Measurements from ENCODE around the gene N4BP2L2.

The N4BP2L2 gene

DNA sequence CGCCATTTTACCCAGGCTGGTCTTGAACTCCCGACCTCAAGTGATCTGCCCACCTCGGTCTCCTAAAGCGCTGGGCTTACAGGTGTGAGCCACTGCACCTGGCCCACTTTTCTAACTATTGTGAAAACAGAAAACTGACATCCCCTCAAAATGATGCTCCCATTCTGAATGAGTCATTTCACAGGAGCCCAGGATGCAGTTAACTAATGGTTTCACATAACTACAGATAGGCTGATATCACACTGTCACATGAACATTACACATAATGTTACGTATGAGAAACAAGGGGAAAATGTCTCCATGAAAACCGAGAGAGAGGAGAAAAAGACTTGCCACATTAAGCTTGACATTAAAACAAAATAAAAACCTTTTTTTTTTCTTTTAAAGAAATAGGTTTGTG lies 37.5 kb downstream of the N4BP2L2 start:
- TF ChIP-seq ZNF274 (IDR thresholded peaks at IDR 0.05; ENCODE audit: low read depth, low read length): no peak
- H3K4me3 ChIP-seq (ENCODE audit: low read length): no peak overlapping the region

DNA sequence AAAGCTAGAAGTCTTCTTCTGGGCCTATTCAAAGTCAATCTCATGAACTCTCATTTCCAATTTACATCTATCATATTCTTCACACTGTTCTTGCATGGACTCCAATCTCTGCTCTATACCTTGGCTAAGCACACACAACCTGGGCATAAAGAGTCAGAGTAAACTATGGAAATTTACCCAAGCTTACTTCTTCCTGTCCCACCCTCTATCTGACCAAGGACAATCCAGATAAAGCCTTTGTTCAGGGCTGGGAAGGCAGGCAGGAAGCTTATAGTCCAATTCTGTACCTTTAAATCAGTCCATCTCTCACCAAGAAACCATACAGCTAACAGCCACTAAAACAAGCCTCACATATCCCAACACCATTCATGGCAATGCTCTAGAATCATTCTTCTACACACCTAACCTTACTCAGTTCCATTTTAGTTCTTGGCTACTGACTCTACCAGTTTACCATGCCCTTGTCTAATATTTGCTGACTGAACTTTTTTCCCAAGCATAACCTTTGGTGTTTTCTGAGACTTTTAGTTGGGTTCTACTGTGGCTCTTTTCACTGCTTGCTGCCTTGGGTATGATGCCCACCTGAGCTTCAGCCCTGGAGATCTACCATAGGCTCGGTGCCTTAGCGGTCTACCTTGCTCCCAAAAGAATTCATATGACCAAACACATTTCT lies 38.9 kb downstream of the N4BP2L2 start:
- no peak for TF ChIP-seq ZNF274 (IDR thresholded peaks at IDR 0.05; ENCODE audit: low read depth, low read length)

GRCh38 chr13:32497589-32497988 lies 41.0 kb downstream of the N4BP2L2 start:
- no peak for TF ChIP-seq ZNF274 (IDR thresholded peaks at IDR 0.05; ENCODE audit: low read depth, low read length)
- no peak overlapping the region for H3K4me3 ChIP-seq (ENCODE audit: low read length)

More for the DNA sequence above, 38.9 kb downstream of the N4BP2L2 start:
- H3K4me3 ChIP-seq (ENCODE audit: low read length): no peak overlapping the region

GRCh38 chr13:32496599-32497160 lies 41.9 kb downstream of the N4BP2L2 start:
- TF ChIP-seq ZNF274 (IDR thresholded peaks at IDR 0.05; ENCODE audit: low read depth, low read length): no peak
- no peak overlapping the region for H3K4me3 ChIP-seq (ENCODE audit: low read length)

GRCh38 chr13:32495841-32496240 lies 42.8 kb downstream of the N4BP2L2 start:
- TF ChIP-seq ZNF274 (IDR thresholded peaks at IDR 0.05; ENCODE audit: low read depth, low read length): no peak
- H3K4me3 ChIP-seq (ENCODE audit: low read length): no peak overlapping the region

DNA sequence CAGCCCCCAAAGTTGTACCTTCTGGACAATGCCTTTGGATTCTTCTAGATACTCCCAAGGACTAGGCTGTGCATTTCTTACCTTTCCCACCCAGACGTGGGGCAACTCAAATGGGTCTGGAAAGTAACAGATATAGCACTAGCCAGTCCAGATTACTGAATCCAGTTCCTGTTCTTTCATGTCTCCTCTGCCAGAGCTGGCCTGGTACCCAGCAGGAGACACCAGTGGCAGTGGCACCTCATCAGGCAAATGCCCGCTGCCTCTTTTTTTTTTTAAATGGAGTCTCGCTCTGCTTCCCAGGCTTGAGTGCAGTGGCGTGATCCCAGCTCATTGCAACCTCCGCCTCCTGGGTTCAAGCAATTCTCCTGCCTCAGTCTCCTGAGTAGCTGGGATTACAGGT lies 43.2 kb downstream of the N4BP2L2 start:
- H3K4me3 ChIP-seq (ENCODE audit: low read length): no peak overlapping the region
- TF ChIP-seq ZNF274 (IDR thresholded peaks at IDR 0.05; ENCODE audit: low read depth, low read length): no peak

GRCh38 chr13:32491028-32491427 lies 47.6 kb downstream of the N4BP2L2 start:
- TF ChIP-seq ZNF274 (IDR thresholded peaks at IDR 0.05; ENCODE audit: low read depth, low read length): no peak
- no peak overlapping the region for H3K4me3 ChIP-seq (ENCODE audit: low read length)

GRCh38 chr13:32476892-32477291 lies 61.7 kb downstream of the N4BP2L2 start:
- TF ChIP-seq ZNF274 (IDR thresholded peaks at IDR 0.05; ENCODE audit: low read depth, low read length): no peak
- no peak overlapping the region for H3K4me3 ChIP-seq (ENCODE audit: low read length)

DNA sequence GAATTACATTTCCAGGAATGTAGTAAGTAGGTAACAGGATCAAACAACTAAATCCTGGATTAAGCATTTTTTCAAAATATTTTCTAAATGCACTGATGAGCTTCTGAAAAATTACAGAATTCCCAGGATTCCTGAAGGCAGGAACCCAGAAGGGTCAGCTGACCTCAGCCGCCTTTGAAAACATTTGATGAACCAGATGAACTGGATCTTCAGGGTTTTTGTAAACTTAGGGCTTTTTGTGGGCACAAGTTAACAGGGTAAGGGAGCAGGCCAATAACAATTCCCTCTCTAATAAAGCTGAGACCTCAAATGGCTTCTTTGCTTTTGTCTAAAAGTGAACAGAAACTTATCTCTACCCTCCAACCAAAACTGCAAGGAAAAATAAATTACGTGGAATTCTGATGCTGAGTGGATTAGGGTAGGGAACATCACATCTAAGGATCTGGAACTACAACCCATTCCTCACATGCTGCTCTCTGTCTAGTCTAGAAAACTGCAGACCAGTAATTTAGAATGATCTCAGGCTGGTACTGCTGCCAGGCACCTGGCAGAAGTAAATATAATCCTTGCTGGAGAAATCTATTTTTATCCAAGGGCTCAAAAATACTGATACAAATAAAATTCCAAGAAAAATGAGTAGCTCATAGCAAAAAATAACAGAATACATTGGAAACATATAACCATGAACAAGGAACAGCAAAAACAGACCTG lies 62.4 kb downstream of the N4BP2L2 start:
- H3K4me3 ChIP-seq (ENCODE audit: low read length): no peak overlapping the region
- no peak for TF ChIP-seq ZNF274 (IDR thresholded peaks at IDR 0.05; ENCODE audit: low read depth, low read length)

- no peak overlapping the region for H3K4me3 ChIP-seq (ENCODE audit: low read length)
- TF ChIP-seq ZNF274 (IDR thresholded peaks at IDR 0.05; ENCODE audit: low read depth, low read length): no peak
These were observed 63.4 kb downstream of the N4BP2L2 start for GRCh38 chr13:32474999-32475792.

DNA sequence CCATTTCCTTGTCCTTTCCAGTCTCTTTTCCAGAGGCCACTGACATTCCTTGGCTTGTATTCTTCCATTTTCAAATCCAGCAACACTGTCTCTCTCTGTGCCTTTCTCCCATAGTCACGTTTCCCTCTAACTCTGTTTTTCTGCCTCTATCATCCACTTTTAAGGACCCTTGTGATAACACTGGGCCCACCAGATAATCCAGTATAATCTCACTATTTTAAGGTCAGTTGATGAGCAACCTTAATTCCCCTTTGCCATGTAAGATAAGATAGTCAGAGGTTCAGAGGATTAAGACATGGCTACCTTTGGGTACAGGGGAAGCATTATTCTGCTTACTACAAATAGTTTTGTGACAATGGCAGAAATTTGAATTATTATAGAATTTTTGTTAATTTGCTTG lies 64.9 kb downstream of the N4BP2L2 start:
- TF ChIP-seq ZNF274 (IDR thresholded peaks at IDR 0.05; ENCODE audit: low read depth, low read length): no peak
- no peak overlapping the region for H3K4me3 ChIP-seq (ENCODE audit: low read length)

- no peak for TF ChIP-seq ZNF274 (IDR thresholded peaks at IDR 0.05; ENCODE audit: low read depth, low read length)
- no peak overlapping the region; the same call in 1 of the 2 replicates for H3K4me3 ChIP-seq (ENCODE audit: low read length)
These were observed 66.4 kb downstream of the N4BP2L2 start for GRCh38 chr13:32472194-32472621.

DNA sequence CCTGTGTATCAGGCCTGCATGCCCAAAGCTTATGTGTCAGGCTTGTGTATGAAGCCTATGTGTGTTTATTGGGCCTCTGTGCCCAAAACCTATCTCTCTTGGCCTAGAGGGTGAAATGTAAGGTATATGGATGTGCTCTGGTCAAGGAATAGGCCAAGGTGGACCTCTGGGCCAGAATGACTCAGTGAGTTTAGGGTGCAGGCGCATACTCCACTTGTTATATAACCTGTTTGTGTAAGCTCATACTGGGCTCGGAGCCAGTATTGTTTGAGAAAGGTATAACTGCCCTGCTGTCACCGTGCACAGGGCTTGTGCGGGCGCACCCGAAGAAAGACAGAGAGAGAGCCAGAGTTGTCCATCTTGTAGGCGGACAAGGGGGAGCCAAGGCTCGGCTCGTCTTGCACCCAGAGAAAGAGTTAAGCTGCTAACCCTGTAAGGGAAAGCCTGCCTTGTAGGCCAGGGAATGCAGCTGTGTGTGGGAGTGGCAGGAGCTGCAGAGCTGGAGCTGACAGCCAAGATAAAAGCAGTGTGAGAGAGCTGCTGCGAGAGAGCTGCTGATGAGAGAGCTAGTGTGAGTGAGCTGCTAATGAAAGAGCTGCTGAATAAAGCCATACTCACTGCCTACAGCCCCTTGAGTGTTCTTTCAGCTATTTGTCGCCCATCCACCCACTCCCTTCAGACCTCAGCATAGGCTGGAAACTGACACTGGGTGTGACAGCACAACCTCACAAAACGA lies 67.2 kb downstream of the N4BP2L2 start:
- no peak overlapping the region for H3K4me3 ChIP-seq (ENCODE audit: low read length)
- no peak for TF ChIP-seq ZNF274 (IDR thresholded peaks at IDR 0.05; ENCODE audit: low read depth, low read length)
